ENCODE data around the gene LPIN1.

DNA sequence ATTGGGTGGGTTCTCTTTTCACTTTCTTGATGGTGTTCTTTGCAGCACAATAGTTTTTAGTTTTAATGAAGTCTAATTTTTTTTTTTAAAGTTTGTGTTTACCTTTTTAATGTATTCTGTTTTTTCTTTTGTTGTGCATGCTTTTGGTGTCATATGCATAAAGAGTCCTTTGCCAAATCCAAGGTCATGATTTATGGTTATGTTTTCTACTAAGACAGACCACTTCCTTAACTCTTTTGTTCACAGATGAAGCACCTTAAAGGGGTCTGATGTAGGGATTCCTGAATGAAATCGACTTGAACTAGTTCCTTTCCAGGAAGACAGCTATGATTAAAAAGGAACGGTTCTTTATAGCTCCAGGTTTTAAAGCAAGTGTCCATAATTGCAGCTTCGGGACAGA lies 23.1 kb downstream of the LPIN1 start:
- TF ChIP-seq, protein P1, sequence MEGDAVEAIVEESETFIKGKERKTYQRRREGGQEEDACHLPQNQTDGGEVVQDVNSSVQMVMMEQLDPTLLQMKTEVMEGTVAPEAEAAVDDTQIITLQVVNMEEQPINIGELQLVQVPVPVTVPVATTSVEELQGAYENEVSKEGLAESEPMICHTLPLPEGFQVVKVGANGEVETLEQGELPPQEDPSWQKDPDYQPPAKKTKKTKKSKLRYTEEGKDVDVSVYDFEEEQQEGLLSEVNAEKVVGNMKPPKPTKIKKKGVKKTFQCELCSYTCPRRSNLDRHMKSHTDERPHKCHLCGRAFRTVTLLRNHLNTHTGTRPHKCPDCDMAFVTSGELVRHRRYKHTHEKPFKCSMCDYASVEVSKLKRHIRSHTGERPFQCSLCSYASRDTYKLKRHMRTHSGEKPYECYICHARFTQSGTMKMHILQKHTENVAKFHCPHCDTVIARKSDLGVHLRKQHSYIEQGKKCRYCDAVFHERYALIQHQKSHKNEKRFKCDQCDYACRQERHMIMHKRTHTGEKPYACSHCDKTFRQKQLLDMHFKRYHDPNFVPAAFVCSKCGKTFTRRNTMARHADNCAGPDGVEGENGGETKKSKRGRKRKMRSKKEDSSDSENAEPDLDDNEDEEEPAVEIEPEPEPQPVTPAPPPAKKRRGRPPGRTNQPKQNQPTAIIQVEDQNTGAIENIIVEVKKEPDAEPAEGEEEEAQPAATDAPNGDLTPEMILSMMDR (IDR thresholded peaks at IDR 0.05): no peak
- no peak for TF ChIP-seq EZH2 (IDR thresholded peaks at IDR 0.05; ENCODE audit: borderline replicate concordance, insufficient read depth, low read depth, low read length, poor library complexity, severe bottlenecking)

All from B cell (primary cell).